Measurements from ENCODE around the gene BCR. TPM values are rescaled to one million over a fixed set of nuclear protein-coding genes. Genes with fewer than 3 reads are reported as not detected.

Gene BCR
- total and polyA plus RNA-seq, 2 of the 13 experiments (the other 11 are each of a cell fraction or from before 2014, with no cell fraction given) = 19.9 to 33.6 TPM

- 94% methylated on average over 9 of the region's 11 CpGs for WGBS (ENCODE audit: low lambda C conversion rate)
- ATAC-seq (no peak), FAIRE-seq (no peak), DNase-seq (ENCODE audit: low spot score) (no peak)
- POLR2A ChIA-PET = no interaction called here
- BruUV-seq (replicated peaks) = no TSS peak
- Histone ChIP-seq H3K9ac (ENCODE audit: insufficient read depth, low read depth, low read length) (no peak overlapping the region), H3K27ac (ENCODE audit: extremely low read length, insufficient read depth, low read length) (no peak overlapping the region), H3K79me2 (ENCODE audit: insufficient read depth, low read length) (peaks cover 85% of the 10 kb centered on the region), H3K4me3 (replicated peaks in 1 of 3; ENCODE audit: insufficient read depth in 1 of 3, low read depth in 2 of 3, low read length in 3 of 3) (no peak overlapping the region), H2AFZ (ENCODE audit: low read length) (no peak overlapping the region), H4K20me1 (ENCODE audit: insufficient read depth, low read length) (peaks cover 52% of the 10 kb centered on the region), H3K9me3 (ENCODE audit: low read length) (no peaks in the 10 kb centered on the region), H3K36me3 (replicated peaks in 1 of 2; ENCODE audit: control insufficient read depth in 1 of 2, insufficient read depth in 2 of 2, low read length in 2 of 2) (no peaks in the 10 kb centered on the region; a peak in 4 of 5 replicates), H3K4me2 (ENCODE audit: low read depth, low read length) (no peak overlapping the region), H3K4me1 (ENCODE audit: insufficient read depth, low read length) (peaks cover 77% of the 10 kb centered on the region), H3K27me3 (ENCODE audit: control insufficient read depth in 1 of 2, insufficient read depth in 2 of 2, low read length in 2 of 2) (no peaks in the 10 kb centered on the region)
- no peak for TF ChIP-seq YEATS2 (CRISPR knock-in tag; IDR thresholded peaks at IDR 0.05; ENCODE audit: borderline replicate concordance)
- TF ChIP-seq PBX3 (CRISPR knock-in tag; IDR thresholded peaks at IDR 0.05; ENCODE audit: borderline replicate concordance) = no peak
- TF ChIP-seq RBM39 (IDR thresholded peaks at IDR 0.05; ENCODE audit: low read depth, low read length, poor library complexity, severe bottlenecking) = no peak
- no peak for TF ChIP-seq PRDM15 (CRISPR knock-in tag; IDR thresholded peaks at IDR 0.05)
- no peak for TF ChIP-seq ZSCAN31 (CRISPR knock-in tag; IDR thresholded peaks at IDR 0.05; ENCODE audit: low read depth)
- TF ChIP-seq HHEX (CRISPR knock-in tag; IDR thresholded peaks at IDR 0.05) = no peak
- TF ChIP-seq ZSCAN22 (CRISPR knock-in tag; IDR thresholded peaks at IDR 0.05) = no peak
- TF ChIP-seq HOXA3 (CRISPR knock-in tag; IDR thresholded peaks at IDR 0.05) = no peak
- TF ChIP-seq ONECUT2 (CRISPR knock-in tag; IDR thresholded peaks at IDR 0.05) = no peak
- TF ChIP-seq SNRNP70 (IDR thresholded peaks at IDR 0.05; ENCODE audit: low read depth, low read length) = no peak
- in situ Hi-C loops (cut with HindIII; ENCODE audit: extremely low pct_ligation_motif_present, low pct_unique_long_range_greater_than_20kb) = no loop called here
- intact Hi-C loops (cut with micrococcal nuclease; ENCODE audit: unreplicated experiment) = no loop called here
- CTCF ChIA-PET (ENCODE audit: low intra/inter-chr PET ratio, low total read pairs) = no interaction called here
Observed at GRCh38 chr22:23220485-23221350, 40.4 kb downstream of the BCR start.
